Stomach (tissue), 9 donors: ENCODE results near the gene EHMT1. TPM values are rescaled to one million over a fixed set of nuclear protein-coding genes. Genes with fewer than 3 reads are reported as not detected.

Experiments used
- DNase-seq, 2 donors: peaks; one replicate each; pipeline versions ENCODE4 v3.0.0 to v3.0.0-alpha.2; 2013 to 2019
- H3K27ac ChIP-seq, 5 donors: fragments of 200-600 bp in 4 of 5; sonication (generic) in 4 of 5; one replicate each; pipeline ENCODE4 v1.5.1; 2013 to 2019; ENCODE audit warnings: mild to moderate bottlenecking in 1 of 5, moderate library complexity in 1 of 5
- H3K27me3 ChIP-seq, 3 donors: fragments of 200-600 bp; sonication (generic); one replicate each; pipeline ENCODE4 v1.5.1; 2017 to 2019; ENCODE audit warnings: mixed run types in 1 of 3
- H3K36me3 ChIP-seq, 4 donors: fragments of 200-600 bp; sonication (generic); 1 replicate in 3 of 4; 2 replicates in 1 of 4; pipeline ENCODE4 v1.5.1; 2016 to 2019
- H3K4me1 ChIP-seq, 4 donors: fragments of 200-600 bp; sonication (generic); one replicate each; pipeline ENCODE4 v1.5.1; 2016 to 2019
- H3K4me3 ChIP-seq, 4 donors: fragments of 200-600 bp; sonication (generic) in 3 of 4; one replicate each; pipeline ENCODE4 v1.5.1; 2016 to 2019; ENCODE audit warnings: mild to moderate bottlenecking in 1 of 4
- H3K9me3 ChIP-seq, 4 donors: fragments of 200-600 bp; sonication (generic); one replicate each; pipeline ENCODE4 v1.5.1; 2016 to 2019
- CTCF ChIP-seq, 7 experiments: fragments of 450-650 bp in 4 of 7; fragments of 200-600 bp in 3 of 7; sonication (generic) in 3 of 7; IDR thresholded peaks; one replicate each; pipeline ENCODE4 v1.5.1; 2016 to 2019; ENCODE audit warnings: antibody characterized with exemption in 7 of 7, control low read depth in 2 of 7, mild to moderate bottlenecking in 1 of 7
- EP300 ChIP-seq: sonication (generic); formaldehyde crosslinking; IDR thresholded peaks from one replicate; pipeline ENCODE4 v1.6.1; 2017; ENCODE audit warnings: antibody characterized with exemption
- POLR2A ChIP-seq, 4 donors: fragments of 450-650 bp; IDR thresholded peaks; one replicate each; pipeline ENCODE4 v1.6.1; 2016; ENCODE audit warnings: antibody characterized with exemption in 4 of 4, control low read depth in 2 of 4, mild to moderate bottlenecking in 1 of 4, moderate library complexity in 1 of 4
- POLR2AphosphoS5 ChIP-seq, 3 donors: sonication (generic); formaldehyde crosslinking; IDR thresholded peaks; one replicate each; pipeline ENCODE4 v1.6.1; 2016; ENCODE audit warnings: antibody characterized with exemption in 3 of 3
- WGBS, 5 donors: extraction: QIAGEN DNeasy Blood & Tissue Kit in 3 of 5; methylation state at CpG; one replicate each; pipeline versions ENCODE4 v1.1.5 to v1.1.7; 2013 to 2018; 5-methylcytosine and 5-hydroxymethylcytosine counted together
- intact Hi-C: fragments of 100-400 bp; cut with DNase I; formaldehyde crosslinking; loops from one replicate; pipeline ENCODE4 v1.15.1; 2023; ENCODE audit warnings: low total_unique reads
- polyA plus RNA-seq, 3 donors: library from polyadenylated mRNA; stranded (reverse); fragments of 200-250 nt; gene quantifications; one replicate each; pipeline ENCODE4 v1.2.3, GENCODE V29; 2013
- total RNA-seq, 5 donors: library from RNA; depleted of rRNA; stranded (reverse); fragments of >200 nt; gene quantifications; one replicate each; pipeline versions ENCODE4 v1.1.0 to v1.2.3, GENCODE V29; 2014 to 2016
- donor health status: healthy with polysubstance abuse.
- donor health status: Bipolar disorder and iron deficiency.
- donor health status: healthy.

Gene EHMT1
- total and polyA plus RNA-seq, 8 donors = 23.9 to 419 (median 79.5) TPM

- Histone ChIP-seq H3K9me3 (no peaks in the 10 kb centered on the region), H3K36me3 (peaks cover 47 to 98% (median 97%) of the 10 kb centered on the region in 4 donors), H3K27ac (no peak overlapping the region), H3K4me3 (no peak overlapping the region), H3K4me1 (peaks cover 0 to 4% (median 0%) of the 10 kb centered on the region in 4 donors), H3K27me3 (no peaks in the 10 kb centered on the region)
- no peak for TF ChIP-seq CTCF (IDR thresholded peaks at IDR 0.05)
- no peak for DNase-seq
- WGBS, 5 donors = 89 to 94% (median 93%) methylated on average over 18 to 19 of the region's 19 CpGs
- intact Hi-C loops = no loop called here
These were observed 178.7 kb downstream of the EHMT1 start for GRCh38 chr9:137797206-137798120.

GRCh38 chr9:137798142-137798541 lies 179.3 kb downstream of the EHMT1 start:
- Histone ChIP-seq H3K27ac (no peak overlapping the region), H3K9me3 (no peaks in the 10 kb centered on the region), H3K4me1 (peaks cover 0 to 4% (median 0%) of the 10 kb centered on the region in 4 donors), H3K4me3 (no peak overlapping the region), H3K36me3 (peaks cover 51 to 98% (median 97%) of the 10 kb centered on the region in 4 donors), H3K27me3 (no peaks in the 10 kb centered on the region)
- 93 to 99% (median 97%) methylated on average over 9 of the region's 9 CpGs for WGBS, 5 donors
- intact Hi-C loops = no loop called here
- TF ChIP-seq EP300 (no peak), POLR2AphosphoS5 (IDR thresholded peaks at IDR 0.05) (no peak), POLR2A (IDR thresholded peaks at IDR 0.05) (no peak), CTCF (IDR thresholded peaks at IDR 0.05) (no peak)
- no peak for DNase-seq

DNA sequence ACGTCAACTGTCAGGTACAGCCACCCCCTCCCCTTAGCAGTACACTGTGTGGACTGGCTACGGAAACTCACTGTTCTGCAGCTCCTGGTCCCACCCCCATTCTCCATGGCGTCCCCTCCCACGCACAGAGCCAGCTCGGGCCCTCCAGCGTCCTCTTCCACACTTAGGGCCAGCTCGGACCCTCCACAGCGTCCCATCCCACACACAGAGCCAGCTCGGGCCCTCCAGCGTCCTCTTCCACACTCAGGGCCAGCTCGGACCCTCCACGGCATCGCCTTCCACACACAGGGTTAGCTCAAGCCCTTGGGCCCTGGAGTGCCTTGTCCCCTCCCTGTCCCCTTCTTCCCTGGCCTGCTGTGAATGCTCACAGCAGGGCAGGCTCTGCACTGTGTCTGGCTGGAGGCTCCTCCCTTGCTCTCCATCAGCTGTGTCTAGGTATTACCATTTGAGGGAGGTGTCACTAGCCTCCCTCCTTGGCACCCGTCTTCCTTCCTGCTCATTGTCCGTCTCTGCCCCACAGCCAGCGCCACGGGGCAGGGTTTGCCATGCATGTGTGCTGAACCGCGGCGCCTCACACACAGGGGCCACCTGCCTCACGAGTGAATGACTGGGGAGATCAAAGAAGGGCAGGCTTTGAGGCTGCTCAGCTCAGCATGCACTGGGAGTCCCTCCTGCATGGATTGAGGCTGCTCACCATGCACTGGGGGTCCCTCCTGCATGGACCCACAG lies 180.3 kb downstream of the EHMT1 start:
- WGBS, 5 donors = 93 to 96% (median 94%) methylated on average over 19 to 21 of the region's 21 CpGs
- H3K9me3 ChIP-seq = no peaks in the 10 kb centered on the region
- no peak overlapping the region for H3K4me3 ChIP-seq
- no peak for DNase-seq
- H3K4me1 ChIP-seq = peaks cover 0 to 4% (median 0%) of the 10 kb centered on the region in 4 donors
- intact Hi-C loops = no loop called here
- TF ChIP-seq POLR2AphosphoS5 (IDR thresholded peaks at IDR 0.05) = no peak
- TF ChIP-seq CTCF (IDR thresholded peaks at IDR 0.05) = no peak
- TF ChIP-seq POLR2A (IDR thresholded peaks at IDR 0.05) = no peak
- H3K36me3 ChIP-seq = peaks cover 54 to 99% (median 98%) of the 10 kb centered on the region in 4 donors
- H3K27me3 ChIP-seq = no peaks in the 10 kb centered on the region
- no peak overlapping the region for H3K27ac ChIP-seq

DNA sequence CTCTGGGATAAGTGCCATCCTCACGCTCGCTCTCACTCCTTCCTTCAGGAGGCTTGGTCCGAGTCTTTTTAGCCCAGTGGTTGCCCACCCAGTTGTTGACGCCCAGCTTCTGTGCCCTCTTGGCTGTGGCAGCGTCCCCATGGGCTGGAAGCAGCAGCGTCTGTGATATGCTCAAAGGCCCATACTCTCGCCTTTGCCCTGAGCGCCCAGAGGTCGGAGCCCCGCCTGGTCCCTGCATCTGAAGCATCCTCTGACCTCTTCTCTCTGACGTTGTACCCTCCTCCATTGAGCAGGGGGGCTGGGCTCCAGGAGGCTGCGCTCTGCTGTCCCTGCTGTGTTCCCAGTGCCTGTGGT lies 180.8 kb downstream of the EHMT1 start:
- intact Hi-C loops = no loop called here
- peaks cover 54 to 98% (median 94%) of the 10 kb centered on the region in 4 donors for H3K36me3 ChIP-seq
- no peaks in the 10 kb centered on the region for H3K27me3 ChIP-seq
- peaks cover 0 to 4% (median 0%) of the 10 kb centered on the region in 4 donors for H3K4me1 ChIP-seq
- TF ChIP-seq POLR2AphosphoS5 (IDR thresholded peaks at IDR 0.05) = no peak
- no peak for TF ChIP-seq CTCF (IDR thresholded peaks at IDR 0.05)
- TF ChIP-seq EP300 = no peak
- no peaks in the 10 kb centered on the region for H3K9me3 ChIP-seq
- H3K27ac ChIP-seq = no peak overlapping the region
- DNase-seq = no peak
- 87 to 97% (median 93%) methylated on average over 10 to 12 of the region's 12 CpGs for WGBS, 5 donors
- H3K4me3 ChIP-seq = no peak overlapping the region
